G401 (cell line): ENCODE measurements around the gene SH2D1A. TPM values are rescaled to one million over a fixed set of nuclear protein-coding genes. Genes with fewer than 3 reads are reported as not detected.
"Not testable (repeated sequence)": the region's sequence is repeated elsewhere in the genome, so short reads cannot be mapped to it uniquely, and the experiment has no call there.

ENCODE experiments used
- DNase-seq: peaks from one replicate; pipeline ENCODE4 v3.0.0-alpha.2; 2015; ENCODE audit warnings: low spot score
- in situ Hi-C: cut with HindIII; loops from 2 replicates; pipeline ENCODE4 v1.10.0; 2016; ENCODE audit warnings: low sequenced_read_pairs, mixed read lengths
- total RNA-seq: library from RNA; depleted of rRNA; stranded (reverse); fragments of >200 nt; shearing (Covaris generic); gene quantifications from 2 replicates; pipeline ENCODE4 v1.2.3, GENCODE V29; 2014; rRNA removed

Gene SH2D1A
- total RNA-seq, 1 experiment from 2014 or later, result not detected

- in situ Hi-C loops, DNase-seq: not testable (repeated sequence)
Observed at GRCh38 chrX:124408380-124408779, 62.0 kb downstream of the SH2D1A start.

- in situ Hi-C loops, result no loop called here
- no peak for DNase-seq
Observed at GRCh38 chrX:124413244-124413643, 66.9 kb downstream of the SH2D1A start.

- in situ Hi-C loops, result no loop called here
- no peak for DNase-seq
Observed at GRCh38 chrX:124414281-124414680, 67.9 kb downstream of the SH2D1A start.

- no peak for DNase-seq
- in situ Hi-C loops, result no loop called here
Observed at GRCh38 chrX:124415115-124415800, 68.9 kb downstream of the SH2D1A start.

- in situ Hi-C loops, result no loop called here
- DNase-seq, result no peak
Observed at GRCh38 chrX:124421898-124422655, 75.7 kb downstream of the SH2D1A start.

Other genes starting within 250 kb of the SH2D1A start
- not detected in 2 replicates for gene TEX13D, start 13.9 kb upstream of the SH2D1A start, total RNA-seq